Gastrocnemius medialis (tissue), 4 donors: ENCODE measurements around the gene FGF23.

ENCODE experiments used
- POLR2A ChIP-seq, 2 donors: fragments of 450-650 bp; IDR thresholded peaks; one replicate each; pipeline ENCODE4 v1.6.1; 2017; ENCODE audit warnings: antibody characterized with exemption in 2 of 2, mild to moderate bottlenecking in 2 of 2, moderate library complexity in 2 of 2
- TF ChIP-seq, protein P1 (sequence below), 5 experiments: fragments of 450-650 bp in 3 of 5; fragments of 200-600 bp in 2 of 5; sonication (generic) in 2 of 5; IDR thresholded peaks in 4 of 5; conservative IDR thresholded peaks in 1 of 5; 1 replicate in 4 of 5; 2 replicates in 1 of 5; pipeline ENCODE4 v1.5.1; 2016 to 2019; ENCODE audit warnings: antibody characterized with exemption in 5 of 5, mild to moderate bottlenecking in 3 of 5, moderate library complexity in 3 of 5

GRCh38 chr12:4372653-4373052 is 6.9 kb downstream of the FGF23 start:
- TF ChIP-seq, protein P1, sequence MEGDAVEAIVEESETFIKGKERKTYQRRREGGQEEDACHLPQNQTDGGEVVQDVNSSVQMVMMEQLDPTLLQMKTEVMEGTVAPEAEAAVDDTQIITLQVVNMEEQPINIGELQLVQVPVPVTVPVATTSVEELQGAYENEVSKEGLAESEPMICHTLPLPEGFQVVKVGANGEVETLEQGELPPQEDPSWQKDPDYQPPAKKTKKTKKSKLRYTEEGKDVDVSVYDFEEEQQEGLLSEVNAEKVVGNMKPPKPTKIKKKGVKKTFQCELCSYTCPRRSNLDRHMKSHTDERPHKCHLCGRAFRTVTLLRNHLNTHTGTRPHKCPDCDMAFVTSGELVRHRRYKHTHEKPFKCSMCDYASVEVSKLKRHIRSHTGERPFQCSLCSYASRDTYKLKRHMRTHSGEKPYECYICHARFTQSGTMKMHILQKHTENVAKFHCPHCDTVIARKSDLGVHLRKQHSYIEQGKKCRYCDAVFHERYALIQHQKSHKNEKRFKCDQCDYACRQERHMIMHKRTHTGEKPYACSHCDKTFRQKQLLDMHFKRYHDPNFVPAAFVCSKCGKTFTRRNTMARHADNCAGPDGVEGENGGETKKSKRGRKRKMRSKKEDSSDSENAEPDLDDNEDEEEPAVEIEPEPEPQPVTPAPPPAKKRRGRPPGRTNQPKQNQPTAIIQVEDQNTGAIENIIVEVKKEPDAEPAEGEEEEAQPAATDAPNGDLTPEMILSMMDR (IDR thresholded peaks at IDR 0.05 in 4 of 5, conservative IDR thresholded peaks at IDR 0.05 in 1 of 5): no peak
- no peak for TF ChIP-seq POLR2A (IDR thresholded peaks at IDR 0.05)
